ENCODE results near the gene HEATR5B. TPM values are rescaled to one million over a fixed set of nuclear protein-coding genes. Genes with fewer than 3 reads are reported as not detected.

Gene HEATR5B
- 8.0 and 9.6 TPM in 2 replicates for total RNA-seq

DNA sequence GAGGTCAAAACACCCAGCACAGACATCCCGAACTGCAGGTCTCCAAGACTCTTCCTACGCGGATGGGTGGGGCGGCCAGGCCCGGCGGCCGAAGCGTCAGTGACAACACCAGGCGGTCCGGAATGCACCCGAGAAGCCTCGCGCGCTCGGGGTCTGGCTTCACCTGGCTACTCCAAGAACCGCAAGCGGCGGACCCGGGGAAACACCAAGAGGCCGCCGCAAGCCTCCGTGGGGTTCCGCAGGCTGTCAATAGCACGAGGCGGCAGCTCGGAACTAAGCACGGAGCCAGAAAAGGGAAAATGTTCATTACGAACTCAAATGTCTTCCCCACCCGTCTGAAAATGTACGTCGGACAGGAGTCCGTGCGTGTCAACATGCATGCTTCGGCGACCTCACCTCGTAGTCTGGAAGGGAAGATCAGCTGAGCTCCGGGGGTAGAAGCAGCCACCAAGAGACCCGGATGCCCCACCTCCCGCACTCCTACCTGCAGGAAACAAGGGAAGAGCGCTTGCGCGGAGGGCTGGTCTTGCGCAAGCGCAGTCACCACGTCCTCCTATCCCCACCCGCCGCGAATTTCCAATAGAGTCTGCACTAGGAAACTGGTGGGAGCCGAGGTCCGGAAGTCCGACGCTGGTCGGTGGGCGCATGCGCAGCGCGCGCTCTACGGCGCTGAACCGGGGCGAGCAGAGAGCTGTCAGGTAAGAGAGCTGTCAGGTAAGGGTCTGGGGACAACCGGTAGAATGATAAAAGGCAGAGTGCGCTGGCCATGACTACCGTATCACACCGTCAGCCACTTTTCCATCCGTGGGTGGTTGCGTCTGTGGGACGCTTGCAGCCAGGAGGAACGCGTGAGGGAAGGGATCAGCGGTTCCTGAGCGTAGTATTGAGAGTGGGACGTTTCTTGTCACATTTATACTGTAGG lies at the start of gene HEATR5B, which contains the start of gene GPATCH11:
HEATR5B (minus strand) TSS at position 500 of the 922 bp plus-strand sequence. CDS start 958 bp downstream, outside the sequence.
GPATCH11 (plus strand) TSS at position 646 of the 922 bp plus-strand sequence. CDS start 3,864 bp downstream, outside the sequence.

GRCh38 chr2:36966370-36967235 lies 117.6 kb downstream of the HEATR5B start, which contains the start of gene STRN:
Gene STRN (minus strand): TSS chr2:36966536. CDS start chr2:36966463, 73 bp downstream.

Other genes with a start within 250 kb of the HEATR5B start
- gene STRN, start 117.8 kb downstream of the HEATR5B start, total RNA-seq = 8.1 and 11.3 TPM in 2 replicates
- 6.9 and 14.9 TPM in 2 replicates for gene GPATCH11, start 146 bp upstream of the HEATR5B start, total RNA-seq
- 18.0 and 21.4 TPM in 2 replicates for gene EIF2AK2, start 72.6 kb upstream of the HEATR5B start, total RNA-seq
- gene SULT6B1, start 104.3 kb upstream of the HEATR5B start, total RNA-seq = not detected in 2 replicates
- gene CEBPZOS, start 112.1 kb upstream of the HEATR5B start, total RNA-seq = 15.4 and 33.1 TPM in 2 replicates
- gene CEBPZ, start 147.2 kb upstream of the HEATR5B start, total RNA-seq = 29.8 and 31.9 TPM in 2 replicates
- gene NDUFAF7, start 147.3 kb upstream of the HEATR5B start, total RNA-seq = 6.2 and 21.5 TPM in 2 replicates
- 24.7 and 41.0 TPM in 2 replicates for gene PRKD3, start 240.5 kb upstream of the HEATR5B start, total RNA-seq

All from epithelial cell of alveolus of lung (primary cell).